Ishikawa (cell line): ENCODE measurements around the gene RAB9A.

Source experiments
- CEBPB ChIP-seq: IDR thresholded peaks from 2 replicates; pipeline ENCODE4 v1.6.1; 2012
- EGR1 ChIP-seq: IDR thresholded peaks from 2 replicates; pipeline ENCODE4 v1.6.1; 2012
- EP300 ChIP-seq: IDR thresholded peaks from 2 replicates; pipeline ENCODE4 v1.6.1; 2012; ENCODE audit warnings: borderline replicate concordance
- RAD21 ChIP-seq: IDR thresholded peaks from 2 replicates; pipeline ENCODE4 v1.6.1; 2012; ENCODE audit warnings: low read depth
- TAF1 ChIP-seq: IDR thresholded peaks from 2 replicates; pipeline ENCODE4 v1.6.1; 2012; ENCODE audit warnings: low read depth, mild to moderate bottlenecking
- YY1 ChIP-seq: IDR thresholded peaks from 2 replicates; pipeline ENCODE4 v1.6.1; 2012; ENCODE audit warnings: low read depth
- TF ChIP-seq, protein P1 (sequence below): IDR thresholded peaks from 2 replicates; pipeline ENCODE4 v1.6.1; 2012; ENCODE audit warnings: low read depth, mild to moderate bottlenecking
- TF ChIP-seq, protein P2 (sequence below): IDR thresholded peaks from 2 replicates; pipeline ENCODE4 v1.6.1; 2012

DNA sequence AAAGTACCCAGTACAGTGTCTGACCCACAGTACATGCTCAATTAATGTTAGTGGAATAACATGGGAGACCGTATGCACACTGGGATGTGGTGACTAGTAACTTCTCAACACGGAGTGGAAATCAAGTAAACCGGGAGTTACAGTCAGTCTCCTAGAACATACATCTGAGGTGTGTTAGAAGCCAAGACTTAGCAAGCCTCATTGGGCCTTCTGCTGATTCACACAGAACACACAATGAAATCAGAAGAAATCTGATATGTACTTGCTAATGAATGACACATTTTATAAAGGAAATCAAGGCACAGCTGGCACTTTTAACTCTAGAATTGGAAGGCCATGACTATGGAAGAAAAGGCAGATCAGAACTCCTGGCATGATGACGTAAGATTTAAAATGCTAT lies 32.4 kb downstream of the RAB9A start:
- TF ChIP-seq, protein P1, sequence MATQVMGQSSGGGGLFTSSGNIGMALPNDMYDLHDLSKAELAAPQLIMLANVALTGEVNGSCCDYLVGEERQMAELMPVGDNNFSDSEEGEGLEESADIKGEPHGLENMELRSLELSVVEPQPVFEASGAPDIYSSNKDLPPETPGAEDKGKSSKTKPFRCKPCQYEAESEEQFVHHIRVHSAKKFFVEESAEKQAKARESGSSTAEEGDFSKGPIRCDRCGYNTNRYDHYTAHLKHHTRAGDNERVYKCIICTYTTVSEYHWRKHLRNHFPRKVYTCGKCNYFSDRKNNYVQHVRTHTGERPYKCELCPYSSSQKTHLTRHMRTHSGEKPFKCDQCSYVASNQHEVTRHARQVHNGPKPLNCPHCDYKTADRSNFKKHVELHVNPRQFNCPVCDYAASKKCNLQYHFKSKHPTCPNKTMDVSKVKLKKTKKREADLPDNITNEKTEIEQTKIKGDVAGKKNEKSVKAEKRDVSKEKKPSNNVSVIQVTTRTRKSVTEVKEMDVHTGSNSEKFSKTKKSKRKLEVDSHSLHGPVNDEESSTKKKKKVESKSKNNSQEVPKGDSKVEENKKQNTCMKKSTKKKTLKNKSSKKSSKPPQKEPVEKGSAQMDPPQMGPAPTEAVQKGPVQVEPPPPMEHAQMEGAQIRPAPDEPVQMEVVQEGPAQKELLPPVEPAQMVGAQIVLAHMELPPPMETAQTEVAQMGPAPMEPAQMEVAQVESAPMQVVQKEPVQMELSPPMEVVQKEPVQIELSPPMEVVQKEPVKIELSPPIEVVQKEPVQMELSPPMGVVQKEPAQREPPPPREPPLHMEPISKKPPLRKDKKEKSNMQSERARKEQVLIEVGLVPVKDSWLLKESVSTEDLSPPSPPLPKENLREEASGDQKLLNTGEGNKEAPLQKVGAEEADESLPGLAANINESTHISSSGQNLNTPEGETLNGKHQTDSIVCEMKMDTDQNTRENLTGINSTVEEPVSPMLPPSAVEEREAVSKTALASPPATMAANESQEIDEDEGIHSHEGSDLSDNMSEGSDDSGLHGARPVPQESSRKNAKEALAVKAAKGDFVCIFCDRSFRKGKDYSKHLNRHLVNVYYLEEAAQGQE, result no peak
- no peak for TF ChIP-seq YY1
- TF ChIP-seq EGR1, result no peak
- no peak for TF ChIP-seq CEBPB
- TF ChIP-seq EP300, result no peak
- TF ChIP-seq, protein P2, sequence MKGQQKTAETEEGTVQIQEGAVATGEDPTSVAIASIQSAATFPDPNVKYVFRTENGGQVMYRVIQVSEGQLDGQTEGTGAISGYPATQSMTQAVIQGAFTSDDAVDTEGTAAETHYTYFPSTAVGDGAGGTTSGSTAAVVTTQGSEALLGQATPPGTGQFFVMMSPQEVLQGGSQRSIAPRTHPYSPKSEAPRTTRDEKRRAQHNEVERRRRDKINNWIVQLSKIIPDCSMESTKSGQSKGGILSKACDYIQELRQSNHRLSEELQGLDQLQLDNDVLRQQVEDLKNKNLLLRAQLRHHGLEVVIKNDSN, result no peak
- no peak for TF ChIP-seq RAD21
- no peak for TF ChIP-seq TAF1
